Testis (tissue), 3 donors: ENCODE measurements around the gene SFRP2. TPM values are rescaled to one million over a fixed set of nuclear protein-coding genes. Genes with fewer than 3 reads are reported as not detected.

Experiments used
- DNase-seq: peaks from one replicate; pipeline ENCODE4 v3.0.0-alpha.2; 2019
- H3K27ac ChIP-seq, 2 donors: fragments of 200-600 bp; sonication (generic); one replicate each; pipeline ENCODE4 v1.5.1; 2019
- H3K27me3 ChIP-seq: fragments of 200-600 bp; sonication (generic); one replicate; pipeline ENCODE4 v1.5.1; 2019
- H3K36me3 ChIP-seq: fragments of 200-600 bp; sonication (generic); one replicate; pipeline ENCODE4 v1.5.1; 2017; ENCODE audit warnings: low read depth; ENCODE audit errors: missing control alignments
- H3K4me1 ChIP-seq: fragments of 200-600 bp; sonication (generic); one replicate; pipeline ENCODE4 v1.5.1; 2019
- H3K4me3 ChIP-seq, 2 donors: fragments of 200-600 bp; sonication (generic); one replicate each; pipeline ENCODE4 v1.5.1; 2017 to 2019
- H3K9me3 ChIP-seq: fragments of 200-600 bp; sonication (generic); one replicate; pipeline ENCODE4 v1.5.1; 2017
- POLR2A ChIP-seq: fragments of 450-650 bp; IDR thresholded peaks from one replicate; pipeline ENCODE4 v1.6.1; 2017; ENCODE audit warnings: antibody characterized with exemption, mild to moderate bottlenecking, moderate library complexity
- WGBS, 2 donors: methylation state at CpG; one replicate each; pipeline ENCODE4 v1.1.5; 2018; 5-methylcytosine and 5-hydroxymethylcytosine counted together
- intact Hi-C: fragments of 100-400 bp; cut with DNase I; formaldehyde crosslinking; loops from one replicate; pipeline ENCODE4 v1.15.1; 2023; ENCODE audit warnings: low total_unique reads
- polyA plus RNA-seq: library from polyadenylated mRNA; stranded (reverse); fragments of 350-450 nt; fragmentation: Illumina TruSeq; extraction: RNeasy Lipid Tissue Mini Kit (QIAGEN cat#74804); gene quantifications from one replicate; pipeline ENCODE4 v1.2.3, GENCODE V29; 2014; ENCODE audit warnings: low read depth, low replicate concordance; ENCODE audit not compliant: insufficient read depth
- total RNA-seq, 2 donors: library from RNA; depleted of rRNA; stranded (reverse); fragments of >200 nt; gene quantifications; one replicate each; pipeline ENCODE4 v1.2.3, GENCODE V29; 2016
- TF ChIP-seq, protein P1 (sequence below), 3 experiments: fragments of 450-650 bp in 2 of 3; fragments of 200-600 bp in 1 of 3; sonication (generic) in 1 of 3; IDR thresholded peaks; one replicate each; pipeline ENCODE4 v1.5.1; 2016 to 2019; ENCODE audit warnings: antibody characterized with exemption in 3 of 3, mild to moderate bottlenecking in 2 of 3, moderate library complexity in 1 of 3

Gene SFRP2
- total and polyA plus RNA-seq, 3 donors from 2014 or later, result 0.39 to 65.6 (median 1.2) TPM

DNA sequence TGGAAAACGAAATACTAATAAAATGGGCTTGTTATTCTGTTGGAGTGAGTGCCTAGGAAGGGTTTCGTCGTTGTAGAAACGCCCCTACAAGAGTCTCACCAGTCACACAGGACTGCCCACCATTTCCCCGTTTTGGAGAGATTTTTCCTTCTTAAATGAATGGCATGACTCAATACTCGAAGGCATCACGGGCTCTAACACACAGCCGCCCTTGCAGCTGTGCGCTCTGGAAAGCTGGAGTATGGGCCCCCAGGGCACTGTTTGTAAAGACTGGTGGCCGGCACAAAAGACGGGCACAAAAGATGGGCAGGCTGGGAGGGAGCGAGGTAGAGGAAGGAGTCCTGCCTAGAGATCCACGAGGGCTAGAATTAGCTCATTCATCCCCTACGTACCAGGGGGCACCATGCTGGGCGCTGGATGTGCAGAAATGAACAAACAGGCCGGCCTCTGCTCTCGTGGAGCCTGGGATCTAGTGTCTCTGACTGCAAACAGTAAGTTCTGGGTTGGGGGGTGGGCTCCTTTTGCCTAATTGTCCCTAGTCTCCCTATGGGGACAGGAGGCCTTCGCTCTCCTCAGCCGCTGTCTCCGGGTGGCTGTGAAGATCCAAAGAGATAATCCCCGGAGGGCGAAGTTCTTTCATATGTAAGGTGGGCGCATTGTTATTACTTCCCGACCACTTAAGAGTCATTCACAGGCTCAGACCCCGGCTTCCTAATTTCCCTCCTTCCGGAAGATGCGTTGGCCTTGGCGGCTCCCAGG, 1.0 kb upstream of the SFRP2 start:
- H3K9me3 ChIP-seq, result no peaks in the 10 kb centered on the region
- 30 to 39% methylated on average over 28 of the region's 28 CpGs for WGBS, 2 donors
- H3K27ac ChIP-seq, result no peak overlapping the region
- intact Hi-C loops, result loop anchor here (10.0 kb wide), 1 partner anchor 525 kb away; no protein-coding TSS in a partner anchor
- no peaks in the 10 kb centered on the region for H3K36me3 ChIP-seq
- no peak for TF ChIP-seq POLR2A
- TF ChIP-seq, protein P1, sequence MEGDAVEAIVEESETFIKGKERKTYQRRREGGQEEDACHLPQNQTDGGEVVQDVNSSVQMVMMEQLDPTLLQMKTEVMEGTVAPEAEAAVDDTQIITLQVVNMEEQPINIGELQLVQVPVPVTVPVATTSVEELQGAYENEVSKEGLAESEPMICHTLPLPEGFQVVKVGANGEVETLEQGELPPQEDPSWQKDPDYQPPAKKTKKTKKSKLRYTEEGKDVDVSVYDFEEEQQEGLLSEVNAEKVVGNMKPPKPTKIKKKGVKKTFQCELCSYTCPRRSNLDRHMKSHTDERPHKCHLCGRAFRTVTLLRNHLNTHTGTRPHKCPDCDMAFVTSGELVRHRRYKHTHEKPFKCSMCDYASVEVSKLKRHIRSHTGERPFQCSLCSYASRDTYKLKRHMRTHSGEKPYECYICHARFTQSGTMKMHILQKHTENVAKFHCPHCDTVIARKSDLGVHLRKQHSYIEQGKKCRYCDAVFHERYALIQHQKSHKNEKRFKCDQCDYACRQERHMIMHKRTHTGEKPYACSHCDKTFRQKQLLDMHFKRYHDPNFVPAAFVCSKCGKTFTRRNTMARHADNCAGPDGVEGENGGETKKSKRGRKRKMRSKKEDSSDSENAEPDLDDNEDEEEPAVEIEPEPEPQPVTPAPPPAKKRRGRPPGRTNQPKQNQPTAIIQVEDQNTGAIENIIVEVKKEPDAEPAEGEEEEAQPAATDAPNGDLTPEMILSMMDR (IDR thresholded peaks at IDR 0.05), result no peak
- peak overlapping the region in 1 of 2 donors; percentile 32 for H3K4me3 ChIP-seq
- H3K27me3 ChIP-seq, result no peaks in the 10 kb centered on the region
- peaks cover 12% of the 10 kb centered on the region for H3K4me1 ChIP-seq
- no peak for DNase-seq

DNA sequence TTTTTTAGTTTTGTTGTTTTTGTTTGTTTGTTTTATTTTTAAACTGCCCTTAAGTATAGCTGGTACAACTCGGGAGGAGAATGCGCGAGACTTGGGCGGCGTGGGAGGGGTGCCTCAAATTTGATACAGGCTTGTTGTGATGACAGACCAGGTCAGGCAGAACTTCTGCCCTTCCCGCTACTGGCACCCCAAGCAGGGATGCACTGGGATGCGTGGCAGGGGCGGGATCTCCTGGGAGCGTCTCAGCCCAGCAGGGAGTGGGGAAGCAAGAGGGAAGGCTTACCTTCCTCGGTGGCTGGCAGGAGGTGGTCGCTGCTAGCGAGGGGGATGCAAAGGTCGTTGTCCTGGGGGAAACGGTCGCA, 851 bp downstream of the SFRP2 start:
- 19 to 31% methylated on average over 12 to 15 of the region's 15 CpGs for WGBS, 2 donors
- peak overlapping the region in 1 of 2 donors; percentile 44 for H3K4me3 ChIP-seq
- no peaks in the 10 kb centered on the region for H3K36me3 ChIP-seq
- H3K9me3 ChIP-seq, result no peaks in the 10 kb centered on the region
- intact Hi-C loops, result loop anchor here (10.0 kb wide), 1 partner anchor 527 kb away; no protein-coding TSS in a partner anchor
- DNase-seq, result no peak
- peaks cover 12% of the 10 kb centered on the region for H3K4me1 ChIP-seq
- TF ChIP-seq, protein P1 (IDR thresholded peaks at IDR 0.05), result no peak
- no peak for TF ChIP-seq POLR2A
- no peaks in the 10 kb centered on the region for H3K27me3 ChIP-seq
- H3K27ac ChIP-seq, result no peak overlapping the region

DNA sequence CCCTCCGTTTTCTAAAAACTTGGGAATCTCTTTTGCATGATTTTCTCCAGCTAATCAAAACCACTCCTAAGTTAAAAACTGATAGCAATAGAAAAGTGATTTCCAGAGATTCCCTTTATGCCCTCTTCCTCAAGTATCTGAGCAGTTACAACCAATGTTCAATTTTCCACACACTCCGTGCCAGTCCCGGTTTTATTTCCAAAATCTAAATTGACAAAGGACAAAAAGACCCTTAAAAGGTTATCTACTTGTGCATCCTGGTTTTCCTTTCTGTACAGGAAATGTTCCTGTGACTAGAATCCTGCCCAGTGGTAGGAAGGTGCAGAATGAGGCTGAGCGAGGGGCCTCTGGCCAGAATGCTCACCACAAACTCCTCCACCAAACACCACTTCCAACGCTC, 1.3 kb downstream of the SFRP2 start:
- 38 to 39% methylated on average over 5 of the region's 5 CpGs for WGBS, 2 donors
- H3K27me3 ChIP-seq, result no peaks in the 10 kb centered on the region
- H3K4me1 ChIP-seq, result peaks cover 12% of the 10 kb centered on the region
- intact Hi-C loops, result loop anchor here (10.0 kb wide), 1 partner anchor 527 kb away; no protein-coding TSS in a partner anchor
- no peaks in the 10 kb centered on the region for H3K36me3 ChIP-seq
- H3K4me3 ChIP-seq, result no peak overlapping the region
- no peak for DNase-seq
- H3K9me3 ChIP-seq, result no peaks in the 10 kb centered on the region
- TF ChIP-seq, protein P1 (IDR thresholded peaks at IDR 0.05), result no peak
- no peak for TF ChIP-seq POLR2A
- no peak overlapping the region for H3K27ac ChIP-seq

DNA sequence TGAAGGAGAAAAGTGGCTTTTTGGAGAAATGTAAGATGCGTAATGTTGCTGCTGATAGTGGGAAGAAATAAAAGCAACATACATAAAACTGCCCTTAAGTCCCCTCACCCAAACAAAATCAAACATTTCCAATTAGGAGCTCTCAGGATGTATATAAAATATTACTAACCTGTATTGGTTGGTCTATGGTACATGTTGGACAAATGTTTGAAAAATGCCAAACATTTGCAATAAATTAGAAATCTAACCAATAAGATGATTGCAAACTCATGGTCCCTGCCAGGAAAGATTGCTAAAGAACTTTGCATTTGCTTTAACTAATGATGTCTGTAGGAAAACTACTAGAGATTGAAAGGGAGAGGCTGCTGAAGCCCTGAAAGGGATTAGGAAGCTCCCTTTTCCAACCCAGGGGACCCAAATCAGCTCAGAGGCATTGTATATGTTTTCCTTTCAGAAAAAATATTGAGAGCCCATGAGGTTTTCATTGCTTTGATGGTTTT, 1.8 kb downstream of the SFRP2 start:
- H3K27ac ChIP-seq, result no peak overlapping the region

More for the DNA sequence above, 1.8 kb downstream of the SFRP2 start:
- no peaks in the 10 kb centered on the region for H3K9me3 ChIP-seq
- H3K4me1 ChIP-seq, result peaks cover 12% of the 10 kb centered on the region
- TF ChIP-seq, protein P1 (IDR thresholded peaks at IDR 0.05), result no peak
- no peak for TF ChIP-seq POLR2A
- DNase-seq, result no peak
- intact Hi-C loops, result loop anchor here (10.0 kb wide), 1 partner anchor 528 kb away; no protein-coding TSS in a partner anchor
- no peak overlapping the region for H3K4me3 ChIP-seq
- WGBS, 2 donors, result 79 to 84% methylated on average over 1 of the region's 1 CpG
- no peaks in the 10 kb centered on the region for H3K36me3 ChIP-seq
- H3K27me3 ChIP-seq, result no peaks in the 10 kb centered on the region
